ENCODE results near the gene NELL1. TPM values are rescaled to one million over a fixed set of nuclear protein-coding genes. Genes with fewer than 3 reads are reported as not detected.

NELL1 gene
- total RNA-seq, 1 donor from 2014 or later, result not detected

GRCh38 chr11:21415606-21416005 is 746.2 kb downstream of the NELL1 start:
- H3K9me3 Mint-ChIP-seq (ENCODE audit: unreplicated experiment), result no peaks in the 10 kb centered on the region
- H3K36me3 Mint-ChIP-seq (ENCODE audit: unreplicated experiment), result no peaks in the 10 kb centered on the region
- no peaks in the 10 kb centered on the region for H3K4me1 Mint-ChIP-seq (ENCODE audit: unreplicated experiment)
- H3K27me3 Mint-ChIP-seq (ENCODE audit: unreplicated experiment), result no peaks in the 10 kb centered on the region
- no peak overlapping the region for H3K27ac Mint-ChIP-seq (ENCODE audit: unreplicated experiment)
- no peak for TF ChIP-seq CTCF (IDR thresholded peaks at IDR 0.05)
- no peak for DNase-seq (ENCODE audit: extremely low spot score, unreplicated experiment)
- H3K4me3 Mint-ChIP-seq (ENCODE audit: unreplicated experiment), result no peak overlapping the region

GRCh38 chr11:21421711-21422329 is 752.4 kb downstream of the NELL1 start:
- no peak for TF ChIP-seq CTCF (IDR thresholded peaks at IDR 0.05)
- no peaks in the 10 kb centered on the region for H3K9me3 Mint-ChIP-seq (ENCODE audit: unreplicated experiment)
- no peak for DNase-seq (ENCODE audit: extremely low spot score, unreplicated experiment)
- no peaks in the 10 kb centered on the region for H3K4me1 Mint-ChIP-seq (ENCODE audit: unreplicated experiment)
- no peaks in the 10 kb centered on the region for H3K36me3 Mint-ChIP-seq (ENCODE audit: unreplicated experiment)
- no peak overlapping the region for H3K4me3 Mint-ChIP-seq (ENCODE audit: unreplicated experiment)
- no peaks in the 10 kb centered on the region for H3K27me3 Mint-ChIP-seq (ENCODE audit: unreplicated experiment)
- H3K27ac Mint-ChIP-seq (ENCODE audit: unreplicated experiment), result no peak overlapping the region

GRCh38 chr11:21426931-21427330 is 757.5 kb downstream of the NELL1 start:
- TF ChIP-seq CTCF (IDR thresholded peaks at IDR 0.05), result no peak
- H3K36me3 Mint-ChIP-seq (ENCODE audit: unreplicated experiment), result no peaks in the 10 kb centered on the region
- H3K27me3 Mint-ChIP-seq (ENCODE audit: unreplicated experiment), result no peaks in the 10 kb centered on the region
- no peaks in the 10 kb centered on the region for H3K4me1 Mint-ChIP-seq (ENCODE audit: unreplicated experiment)
- no peak for DNase-seq (ENCODE audit: extremely low spot score, unreplicated experiment)
- no peak overlapping the region for H3K4me3 Mint-ChIP-seq (ENCODE audit: unreplicated experiment)
- no peaks in the 10 kb centered on the region for H3K9me3 Mint-ChIP-seq (ENCODE audit: unreplicated experiment)
- H3K27ac Mint-ChIP-seq (ENCODE audit: unreplicated experiment), result no peak overlapping the region

- Mint-ChIP-seq H3K4me1 (ENCODE audit: unreplicated experiment) (no peaks in the 10 kb centered on the region), H3K27ac (ENCODE audit: unreplicated experiment) (no peak overlapping the region), H3K4me3 (ENCODE audit: unreplicated experiment) (no peak overlapping the region), H3K9me3 (ENCODE audit: unreplicated experiment) (no peaks in the 10 kb centered on the region), H3K36me3 (ENCODE audit: unreplicated experiment) (no peaks in the 10 kb centered on the region), H3K27me3 (ENCODE audit: unreplicated experiment) (no peaks in the 10 kb centered on the region)
- TF ChIP-seq CTCF (IDR thresholded peaks at IDR 0.05), result no peak
- no peak for DNase-seq (ENCODE audit: extremely low spot score, unreplicated experiment)
Measured at GRCh38 chr11:21427726-21428125, 758.3 kb downstream of the NELL1 start.

- TF ChIP-seq CTCF (IDR thresholded peaks at IDR 0.05), result no peak
- Mint-ChIP-seq H3K36me3 (ENCODE audit: unreplicated experiment) (no peaks in the 10 kb centered on the region), H3K4me1 (ENCODE audit: unreplicated experiment) (no peaks in the 10 kb centered on the region), H3K9me3 (ENCODE audit: unreplicated experiment) (no peaks in the 10 kb centered on the region), H3K27me3 (ENCODE audit: unreplicated experiment) (no peaks in the 10 kb centered on the region), H3K4me3 (ENCODE audit: unreplicated experiment) (no peak overlapping the region), H3K27ac (ENCODE audit: unreplicated experiment) (no peak overlapping the region)
- no peak for DNase-seq (ENCODE audit: extremely low spot score, unreplicated experiment)
Measured at GRCh38 chr11:21428796-21429195, 759.4 kb downstream of the NELL1 start.

Measured in osteocyte (in vitro differentiated cells).